Lung (tissue), 12 donors: ENCODE data around the gene EIF3K. TPM values are rescaled to one million over a fixed set of nuclear protein-coding genes. Genes with fewer than 3 reads are reported as not detected.

Experiments
- ATAC-seq: fragments of 200-7000 bp; cut with Tn5 transposase; one replicate; pipeline ENCODE4 v1.9.1; 2020; ENCODE audit warnings: moderate number of reproducible peaks; ENCODE audit not compliant: insufficient read depth, low FRiP score
- DNase-seq, 3 donors: peaks; one replicate each; pipeline ENCODE4 v3.0.0-alpha.2; 2013 to 2017
- H3K27ac ChIP-seq, 2 donors: one replicate each; pipeline ENCODE4 v1.5.1; 2013; ENCODE audit warnings: mild to moderate bottlenecking in 2 of 2, moderate library complexity in 2 of 2, control low read depth in 1 of 2, inconsistent platforms in 1 of 2, low read depth in 1 of 2, low read length in 1 of 2
- H3K27me3 ChIP-seq, 3 donors: one replicate each; pipeline ENCODE4 v1.5.1; 2013; ENCODE audit warnings: low read length in 2 of 3; ENCODE audit not compliant: control insufficient read depth in 3 of 3, insufficient read depth in 3 of 3
- H3K36me3 ChIP-seq, 4 donors: one replicate each; pipeline ENCODE4 v1.5.1; 2013; ENCODE audit warnings: low read length in 4 of 4, mild to moderate bottlenecking in 1 of 4, moderate library complexity in 1 of 4; ENCODE audit not compliant: control insufficient read depth in 4 of 4, insufficient read depth in 4 of 4
- H3K4me1 ChIP-seq, 5 donors: one replicate each; pipeline ENCODE4 v1.5.1; 2013; ENCODE audit warnings: low read length in 5 of 5, mild to moderate bottlenecking in 2 of 5, moderate library complexity in 1 of 5; ENCODE audit not compliant: control insufficient read depth in 5 of 5, insufficient read depth in 5 of 5
- H3K4me3 ChIP-seq: one replicate; pipeline ENCODE4 v1.5.1; 2013; ENCODE audit warnings: mild to moderate bottlenecking, control low read depth, moderate library complexity
- H3K9ac ChIP-seq, 2 donors: one replicate each; pipeline ENCODE4 v1.5.1; 2013; ENCODE audit warnings: low read length in 2 of 2, control low read depth in 1 of 2; ENCODE audit not compliant: insufficient read depth in 1 of 2
- H3K9me3 ChIP-seq, 4 donors: one replicate each; pipeline ENCODE4 v1.5.1; 2013; ENCODE audit warnings: low read length in 3 of 4, mild to moderate bottlenecking in 1 of 4, moderate library complexity in 1 of 4; ENCODE audit not compliant: control insufficient read depth in 4 of 4, insufficient read depth in 3 of 4
- WGBS, 2 donors: extraction: QIAGEN DNeasy Blood & Tissue Kit; methylation state at CpG; one replicate each; pipeline ENCODE4 v1.1.7; 2013; 5-methylcytosine and 5-hydroxymethylcytosine counted together
- polyA plus RNA-seq, 2 donors: library from polyadenylated mRNA; stranded (reverse); fragments of 200-250 nt; gene quantifications; one replicate each; pipeline ENCODE4 v1.2.1, GENCODE V29; 2013
- total RNA-seq, 2 donors: library from RNA; depleted of rRNA in 1 of 2; stranded (reverse); fragments of >200 nt in 1 of 2; gene quantifications; one replicate each; pipeline ENCODE4 v1.2.1, GENCODE V29; 2014 to 2021
- TF ChIP-seq, protein P1 (sequence below): IDR thresholded peaks from 2 replicates; pipeline ENCODE4 v1.5.1; 2012; ENCODE audit warnings: mild to moderate bottlenecking; ENCODE audit errors: control extremely low read depth, extremely low read depth
- donor health status: control.
- donor health status: control.
- donor health status: Bipolar disorder and iron deficiency.
- donor health status: healthy.
- donor health status: DM: yes; HTN: yes; CAD: no.

EIF3K gene
- total and polyA plus RNA-seq, 4 donors, result 142 to 344 (median 255) TPM

DNA sequence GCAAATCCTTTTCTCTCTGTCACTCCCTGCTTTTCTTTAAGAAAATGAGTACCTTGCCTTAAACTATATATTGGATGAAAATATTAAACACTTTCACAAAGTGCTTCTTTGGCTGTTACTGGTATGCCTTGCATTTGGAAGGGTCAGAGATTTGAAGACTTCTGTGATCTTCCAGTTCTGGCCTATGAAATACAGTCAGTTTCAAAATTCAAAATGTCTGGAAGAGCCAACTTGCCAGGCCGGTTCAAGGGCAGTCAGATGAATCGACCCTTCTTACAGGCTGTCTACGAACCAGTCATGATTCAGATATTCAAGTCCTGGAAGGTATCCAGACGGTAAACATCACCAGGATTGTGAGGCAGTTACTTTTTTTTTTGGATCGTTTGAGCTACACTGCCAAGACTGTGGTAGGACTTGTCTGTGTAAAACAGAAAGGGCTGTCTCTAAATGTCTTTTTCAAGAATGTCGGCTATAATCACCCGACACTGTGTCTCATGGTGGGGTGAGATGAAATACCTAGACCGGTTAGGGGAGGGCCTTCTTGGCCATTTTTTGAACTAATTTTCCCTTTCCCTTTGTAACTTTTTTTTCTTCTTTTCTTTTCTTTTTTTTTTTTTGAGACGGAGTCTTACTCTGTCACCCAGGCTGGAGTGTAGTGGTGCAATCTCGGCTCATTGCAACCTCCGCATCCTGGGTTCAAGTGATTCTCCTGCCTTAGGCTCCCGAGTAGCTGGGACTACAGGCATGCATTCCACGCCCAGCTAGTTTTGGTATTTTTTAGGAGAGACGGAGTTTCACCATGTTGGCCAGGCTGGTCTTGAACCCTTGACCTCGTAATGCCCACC is 39.7 kb downstream of the EIF3K start:
- peak; percentile 81 to 98 (median 98) for DNase-seq
- H3K4me3 ChIP-seq, result no peak overlapping the region

DNA sequence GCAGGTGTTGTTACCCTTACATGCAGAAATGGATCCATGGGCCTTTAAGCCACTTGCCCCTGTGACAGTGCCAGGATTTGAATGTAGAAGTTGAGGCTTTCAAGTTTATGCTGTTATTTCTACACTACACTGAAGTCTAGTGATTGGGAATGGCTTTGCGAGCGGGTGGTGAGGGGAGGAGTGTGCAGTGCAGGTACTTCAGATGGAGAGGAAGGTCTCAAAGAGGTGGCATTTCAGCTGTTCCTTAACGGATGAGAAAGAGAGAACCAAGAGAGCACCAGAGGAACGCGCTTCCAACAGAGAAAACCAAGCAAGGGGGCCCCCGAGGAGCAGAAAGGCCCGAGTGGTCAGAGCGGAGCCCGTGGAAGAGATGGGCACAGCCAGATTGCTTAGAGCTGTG is 41.7 kb downstream of the EIF3K start:
- no peaks in the 10 kb centered on the region for H3K9me3 ChIP-seq
- TF ChIP-seq, protein P1, sequence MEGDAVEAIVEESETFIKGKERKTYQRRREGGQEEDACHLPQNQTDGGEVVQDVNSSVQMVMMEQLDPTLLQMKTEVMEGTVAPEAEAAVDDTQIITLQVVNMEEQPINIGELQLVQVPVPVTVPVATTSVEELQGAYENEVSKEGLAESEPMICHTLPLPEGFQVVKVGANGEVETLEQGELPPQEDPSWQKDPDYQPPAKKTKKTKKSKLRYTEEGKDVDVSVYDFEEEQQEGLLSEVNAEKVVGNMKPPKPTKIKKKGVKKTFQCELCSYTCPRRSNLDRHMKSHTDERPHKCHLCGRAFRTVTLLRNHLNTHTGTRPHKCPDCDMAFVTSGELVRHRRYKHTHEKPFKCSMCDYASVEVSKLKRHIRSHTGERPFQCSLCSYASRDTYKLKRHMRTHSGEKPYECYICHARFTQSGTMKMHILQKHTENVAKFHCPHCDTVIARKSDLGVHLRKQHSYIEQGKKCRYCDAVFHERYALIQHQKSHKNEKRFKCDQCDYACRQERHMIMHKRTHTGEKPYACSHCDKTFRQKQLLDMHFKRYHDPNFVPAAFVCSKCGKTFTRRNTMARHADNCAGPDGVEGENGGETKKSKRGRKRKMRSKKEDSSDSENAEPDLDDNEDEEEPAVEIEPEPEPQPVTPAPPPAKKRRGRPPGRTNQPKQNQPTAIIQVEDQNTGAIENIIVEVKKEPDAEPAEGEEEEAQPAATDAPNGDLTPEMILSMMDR, result no peak
- DNase-seq (no peak), ATAC-seq (no peak)
- peaks cover 39 to 75% (median 64%) of the 10 kb centered on the region in 5 donors for H3K4me1 ChIP-seq
- H3K36me3 ChIP-seq, result peaks cover 0 to 10% (median 4%) of the 10 kb centered on the region in 4 donors
- peak overlapping the region; percentile 66 to 96 for H3K27ac ChIP-seq
- no peak overlapping the region for H3K9ac ChIP-seq
- no peaks in the 10 kb centered on the region for H3K27me3 ChIP-seq
- 76 to 83% methylated on average over 9 of the region's 9 CpGs for WGBS, 2 donors
- H3K4me3 ChIP-seq, result no peak overlapping the region

More for the DNA sequence above, 39.7 kb downstream of the EIF3K start:
- 32 to 62% methylated on average over 15 of the region's 15 CpGs for WGBS, 2 donors
- Histone ChIP-seq H3K27me3 (no peaks in the 10 kb centered on the region), H3K27ac (peak overlapping the region; percentile 85 to 96), H3K9me3 (no peaks in the 10 kb centered on the region), H3K4me1 (peaks cover 37 to 72% (median 61%) of the 10 kb centered on the region in 5 donors), H3K36me3 (peaks cover 0 to 10% (median 4%) of the 10 kb centered on the region in 4 donors), H3K9ac (peak overlapping the region in 1 of 2 donors; percentile 76)
- TF ChIP-seq, protein P1, result no peak
- peak; percentile 68 for ATAC-seq

DNA sequence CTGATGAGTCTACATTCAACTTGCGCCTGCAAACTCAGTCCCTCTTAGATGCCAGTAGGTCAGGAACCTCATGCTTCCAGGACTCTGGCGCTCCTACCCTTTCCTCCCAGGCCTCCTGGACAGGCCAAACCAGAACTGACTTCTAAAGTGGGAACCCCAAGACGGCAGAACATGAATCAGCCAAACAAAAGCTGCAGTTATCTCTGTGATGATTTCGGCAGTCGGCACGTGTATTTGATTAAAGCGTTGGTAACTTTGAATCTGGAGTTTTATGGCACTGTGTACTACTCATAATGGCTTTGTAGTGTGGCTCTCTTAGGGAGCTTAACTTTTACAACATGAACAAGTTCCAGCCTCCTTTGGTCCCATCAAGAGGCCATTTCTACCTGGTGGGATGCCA is 42.1 kb downstream of the EIF3K start:
- 59 to 79% methylated on average over 7 of the region's 7 CpGs for WGBS, 2 donors
- H3K27ac ChIP-seq, result peak overlapping the region; percentile 66 to 96
- TF ChIP-seq, protein P1, result no peak
- peaks cover 0 to 10% (median 4%) of the 10 kb centered on the region in 4 donors for H3K36me3 ChIP-seq
- DNase-seq (no peak), ATAC-seq (no peak)
- peaks cover 42 to 79% (median 63%) of the 10 kb centered on the region in 5 donors for H3K4me1 ChIP-seq
- no peak overlapping the region for H3K4me3 ChIP-seq
- no peak overlapping the region for H3K9ac ChIP-seq
- no peaks in the 10 kb centered on the region for H3K27me3 ChIP-seq
- no peaks in the 10 kb centered on the region for H3K9me3 ChIP-seq
